Esophagus muscularis mucosa (tissue), 4 donors: Measurements from ENCODE around the gene SECTM1. TPM values are rescaled to one million over a fixed set of nuclear protein-coding genes. Genes with fewer than 3 reads are reported as not detected.
A peak's percentile ranks its signal among the peaks of the same experiment; 100 is the strongest.

Experiments used
- DNase-seq: peaks from one replicate; pipeline ENCODE4 v3.0.0-alpha.2; 2017; ENCODE audit errors: extremely low spot score
- H3K27ac ChIP-seq, 4 donors: fragments of 200-600 bp; sonication (generic); replicated peaks in 1 of 4; 1 replicate in 3 of 4; 2 replicates in 1 of 4; pipeline ENCODE4 v1.5.1; 2016 to 2019; ENCODE audit warnings: mild to moderate bottlenecking in 1 of 4
- H3K27me3 ChIP-seq, 4 donors: fragments of 200-600 bp; sonication (generic); one replicate each; pipeline versions ENCODE4 v1.5.1 to v1.6.0; 2016 to 2019
- H3K36me3 ChIP-seq, 4 donors: fragments of 200-600 bp; sonication (generic); one replicate each; pipeline ENCODE4 v1.5.1; 2016 to 2019
- H3K4me1 ChIP-seq, 4 donors: fragments of 200-600 bp; sonication (generic); one replicate each; pipeline ENCODE4 v1.5.1; 2016 to 2019
- H3K4me3 ChIP-seq, 4 donors: fragments of 200-600 bp; sonication (generic); 1 replicate in 2 of 4; 2 replicates in 2 of 4; pipeline ENCODE4 v1.5.1; 2016 to 2019; ENCODE audit warnings: mild to moderate bottlenecking in 4 of 4, moderate library complexity in 1 of 4
- H3K9me3 ChIP-seq, 4 donors: fragments of 200-600 bp; sonication (generic); 1 replicate in 3 of 4; 2 replicates in 1 of 4; pipeline ENCODE4 v1.5.1; 2016 to 2019
- CTCF ChIP-seq, 3 experiments: fragments of 200-600 bp in 2 of 3; fragments of 450-650 bp in 1 of 3; sonication (generic) in 2 of 3; IDR thresholded peaks; one replicate each; pipeline ENCODE4 v1.5.1; 2017 to 2019; ENCODE audit warnings: antibody characterized with exemption in 3 of 3, mild to moderate bottlenecking in 2 of 3, moderate library complexity in 1 of 3
- EP300 ChIP-seq: sonication (generic); formaldehyde crosslinking; IDR thresholded peaks from one replicate; pipeline ENCODE4 v1.6.1; 2017; ENCODE audit warnings: antibody characterized with exemption
- POLR2A ChIP-seq: fragments of 450-650 bp; IDR thresholded peaks from one replicate; pipeline ENCODE4 v1.6.1; 2017; ENCODE audit warnings: antibody characterized with exemption, moderate library complexity, mild to moderate bottlenecking, low read depth
- POLR2AphosphoS5 ChIP-seq, 2 donors: sonication (generic); formaldehyde crosslinking; IDR thresholded peaks; one replicate each; pipeline ENCODE4 v1.6.1; 2017; ENCODE audit warnings: antibody characterized with exemption in 2 of 2
- WGBS: methylation state at CpG from one replicate; pipeline ENCODE4 v1.1.5; 2018; 5-methylcytosine and 5-hydroxymethylcytosine counted together
- intact Hi-C: fragments of 100-400 bp; cut with DNase I; formaldehyde crosslinking; loops from one replicate; pipeline ENCODE4 v1.15.1; 2023
- total RNA-seq, 4 donors: library from RNA; depleted of rRNA; stranded (reverse); fragments of >200 nt; gene quantifications; one replicate each; pipeline versions ENCODE4 v1.1.0 to v1.2.1, GENCODE V29; 2016

The SECTM1 gene
- total RNA-seq, 4 donors from 2014 or later, result 10.0 to 41.1 (median 22.2) TPM

GRCh38 chr17:82299452-82299851 is 34.1 kb downstream of the SECTM1 start:
- intact Hi-C loops, result no loop called here
- Histone ChIP-seq H3K27me3 (no peaks in the 10 kb centered on the region), H3K36me3 (no peaks in the 10 kb centered on the region), H3K9me3 (no peaks in the 10 kb centered on the region), H3K4me1 (peaks cover 49 to 61% (median 55%) of the 10 kb centered on the region in 4 donors), H3K27ac (peak overlapping the region in 3 of 4 donors; percentile 89 to 94 (median 91)), H3K4me3 (no peak overlapping the region)
- TF ChIP-seq EP300 (no peak), POLR2A (no peak), POLR2AphosphoS5 (IDR thresholded peaks at IDR 0.05) (no peak), CTCF (IDR thresholded peaks at IDR 0.05) (no peak)
- DNase-seq, result no peak
- 94% methylated on average over 9 of the region's 10 CpGs for WGBS

- WGBS, result 80% methylated on average over 21 of the region's 27 CpGs
- DNase-seq, result no peak
- TF ChIP-seq CTCF (IDR thresholded peaks at IDR 0.05), result peak in 1 of 3 experiments; percentile 28
- TF ChIP-seq EP300, result no peak
- intact Hi-C loops, result loop anchor here (1.0 kb wide), 1 partner anchor 56 kb away; no protein-coding TSS in a partner anchor
- Histone ChIP-seq H3K4me1 (peaks cover 54 to 68% (median 62%) of the 10 kb centered on the region in 4 donors), H3K4me3 (peak overlapping the region; percentile 52 to 64 (median 58)), H3K9me3 (no peaks in the 10 kb centered on the region), H3K27me3 (no peaks in the 10 kb centered on the region), H3K36me3 (no peaks in the 10 kb centered on the region), H3K27ac (peak overlapping the region; percentile 88 to 94 (median 90))
Measured at GRCh38 chr17:82298538-82299421, 34.8 kb downstream of the SECTM1 start.

GRCh38 chr17:82297714-82298537 is 35.6 kb downstream of the SECTM1 start:
- Histone ChIP-seq H3K27me3 (no peaks in the 10 kb centered on the region), H3K9me3 (no peaks in the 10 kb centered on the region), H3K36me3 (no peaks in the 10 kb centered on the region), H3K4me3 (peak overlapping the region; percentile 52 to 64 (median 58)), H3K4me1 (peaks cover 58 to 73% (median 67%) of the 10 kb centered on the region in 4 donors), H3K27ac (peak overlapping the region; percentile 88 to 94 (median 90))
- peak; percentile 96 for DNase-seq
- WGBS, result 2% methylated on average over 24 of the region's 36 CpGs
- TF ChIP-seq POLR2A (peak; percentile 73), CTCF (IDR thresholded peaks at IDR 0.05) (no peak), EP300 (peak; percentile 95), POLR2AphosphoS5 (IDR thresholded peaks at IDR 0.05) (peak; percentile 83 to 87)
- intact Hi-C loops, result loop anchor here (1.0 kb wide), 1 partner anchor 56 kb away; no protein-coding TSS in a partner anchor

GRCh38 chr17:82297280-82297713 is 36.3 kb downstream of the SECTM1 start:
- H3K27ac ChIP-seq, result peak overlapping the region; percentile 88 to 94 (median 90)
- peak overlapping the region; percentile 52 to 64 (median 58) for H3K4me3 ChIP-seq
- peaks cover 58 to 75% (median 67%) of the 10 kb centered on the region in 4 donors for H3K4me1 ChIP-seq
- H3K27me3 ChIP-seq, result no peaks in the 10 kb centered on the region
- TF ChIP-seq POLR2AphosphoS5 (IDR thresholded peaks at IDR 0.05) (peak; percentile 93 to 96), POLR2A (peak; percentile 63), CTCF (IDR thresholded peaks at IDR 0.05) (no peak), EP300 (peak; percentile 98)
- no peaks in the 10 kb centered on the region for H3K9me3 ChIP-seq
- H3K36me3 ChIP-seq, result no peaks in the 10 kb centered on the region
- peak; percentile 99 for DNase-seq
- intact Hi-C loops, result no loop called here
- WGBS, result 57% methylated on average over 6 of the region's 19 CpGs
